GM19397 (cell line): ENCODE data around the gene EIF2S1.
"Not testable (repeated sequence)": the region's sequence is repeated elsewhere in the genome, so short reads cannot be mapped to it uniquely, and the experiment has no call there.

Experiments
- ATAC-seq: cut with Tn5 transposase; IDR thresholded peaks from one replicate; pipeline ENCODE4 v1.9.1; 2021; ENCODE audit warnings: mild to moderate bottlenecking, moderate library complexity; ENCODE audit not compliant: unreplicated experiment

Gene EIF2S1

DNA sequence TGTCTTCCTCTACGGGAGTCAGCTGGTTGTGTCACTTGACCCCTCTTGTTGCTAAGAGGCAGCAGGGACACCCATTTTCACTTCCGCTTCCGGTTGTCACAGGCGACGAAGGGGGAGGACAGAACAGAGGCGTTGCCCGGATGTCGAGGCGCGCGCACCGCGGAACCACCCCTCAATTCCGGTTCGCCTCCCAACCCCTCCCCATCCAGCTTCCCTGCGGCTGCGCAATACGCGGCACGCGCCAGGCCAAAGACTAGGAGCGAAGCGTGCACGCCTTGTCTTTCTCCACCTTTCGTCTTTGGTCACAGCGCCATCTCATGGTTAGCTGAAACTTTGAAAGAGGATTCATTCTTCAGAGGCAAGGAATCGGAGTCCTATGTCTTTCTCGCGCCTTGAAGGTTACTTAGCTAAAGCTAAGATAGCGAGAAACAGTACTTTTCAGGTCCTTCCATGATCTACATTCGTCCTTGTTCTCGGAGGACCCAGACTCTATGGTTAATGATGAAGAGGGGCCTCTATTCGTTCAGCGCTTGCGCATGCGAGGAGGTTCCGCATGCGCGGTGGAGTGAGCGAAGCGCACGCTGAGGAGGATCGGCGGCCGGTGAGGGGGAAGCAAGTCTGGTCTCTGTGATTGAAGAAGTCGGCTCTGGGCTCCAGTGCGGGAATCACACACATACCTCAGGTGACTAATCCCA, at the start of gene EIF2S1, which contains the start of gene ATP6V1D:
Gene EIF2S1 (plus strand): TSS at position 554 of the 695 bp plus-strand sequence. CDS start 4,440 bp downstream, outside the sequence.
Gene ATP6V1D (minus strand): TSS at position 30 of the 695 bp plus-strand sequence. CDS start 106 bp downstream, outside the sequence.
- ATAC-seq, result peak; percentile 90

DNA sequence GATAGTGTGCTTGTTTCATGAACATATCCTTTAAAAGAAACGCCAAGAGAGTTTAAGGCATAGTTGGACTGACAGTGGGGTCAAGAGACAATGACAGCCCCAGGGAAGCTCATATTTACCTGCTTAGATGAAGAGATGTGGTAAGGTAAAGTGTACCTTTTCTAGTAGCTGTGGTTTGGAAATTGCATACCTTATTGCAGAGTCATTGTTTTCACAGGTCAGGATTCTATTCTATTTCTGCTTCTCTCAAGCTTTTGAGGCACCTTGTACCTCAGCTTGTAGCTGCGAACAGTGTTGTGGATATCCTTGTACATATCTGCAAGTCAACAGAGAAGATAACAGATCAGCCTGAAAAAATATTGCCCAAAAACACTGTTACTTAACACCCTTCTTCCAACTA, 48.3 kb upstream of the EIF2S1 start:
- ATAC-seq, result no peak

DNA sequence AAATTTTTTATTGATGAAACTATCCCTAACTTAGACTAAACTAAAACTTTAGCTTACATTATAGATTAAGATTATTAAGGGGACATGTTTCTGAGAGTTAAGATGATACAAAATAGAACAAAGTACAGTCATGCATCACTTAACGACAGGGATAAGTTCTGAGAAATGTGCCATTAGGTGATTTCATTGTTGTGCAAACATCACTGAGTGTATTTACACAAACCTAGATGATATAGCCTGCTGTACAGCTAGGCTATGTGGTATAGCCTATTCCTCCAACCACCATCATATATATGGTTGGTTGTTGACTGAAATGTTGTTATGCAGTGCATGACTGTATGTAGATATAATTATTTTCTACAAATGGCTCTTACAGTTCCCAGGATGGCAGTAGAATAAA, 47.0 kb upstream of the EIF2S1 start:
- no peak for ATAC-seq

DNA sequence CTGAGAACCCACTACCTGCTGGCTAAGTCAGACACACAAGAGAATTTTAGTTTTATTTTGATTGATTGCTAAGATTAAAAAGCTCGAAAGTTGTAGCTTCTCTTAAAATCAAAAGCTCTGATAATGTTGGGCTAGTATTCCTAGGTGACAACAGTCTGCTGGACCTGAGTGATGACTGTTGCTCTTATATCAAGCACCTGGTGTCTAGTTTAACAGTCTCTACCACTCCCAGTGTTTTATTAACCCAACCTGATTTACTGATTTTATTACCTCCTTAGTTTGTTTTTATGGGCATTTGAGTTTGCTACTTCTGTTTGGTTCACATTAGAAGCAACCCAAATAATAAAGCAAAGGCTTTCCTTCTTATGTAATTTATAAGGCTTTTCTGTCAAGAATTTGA, 42.3 kb upstream of the EIF2S1 start:
- no peak for ATAC-seq

DNA sequence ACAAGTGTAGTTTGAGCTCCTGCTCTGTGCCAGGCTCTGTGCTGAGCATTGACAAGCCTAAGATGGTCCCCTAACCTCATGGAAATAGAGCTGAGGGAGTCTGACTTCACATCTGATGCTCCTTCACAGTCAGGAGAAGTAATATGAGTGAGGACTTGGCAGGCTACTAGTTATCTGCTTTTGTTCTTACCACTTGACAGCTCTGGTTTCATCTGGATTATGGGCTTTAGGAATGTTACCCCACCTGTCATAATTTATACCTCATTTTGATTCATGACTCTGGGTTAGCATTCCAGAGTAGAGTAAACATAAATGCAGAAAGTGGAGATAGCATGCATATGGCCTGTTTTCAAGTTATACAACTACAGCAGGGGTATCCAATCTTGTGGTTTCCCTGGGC, 41.0 kb upstream of the EIF2S1 start:
- no peak for ATAC-seq

DNA sequence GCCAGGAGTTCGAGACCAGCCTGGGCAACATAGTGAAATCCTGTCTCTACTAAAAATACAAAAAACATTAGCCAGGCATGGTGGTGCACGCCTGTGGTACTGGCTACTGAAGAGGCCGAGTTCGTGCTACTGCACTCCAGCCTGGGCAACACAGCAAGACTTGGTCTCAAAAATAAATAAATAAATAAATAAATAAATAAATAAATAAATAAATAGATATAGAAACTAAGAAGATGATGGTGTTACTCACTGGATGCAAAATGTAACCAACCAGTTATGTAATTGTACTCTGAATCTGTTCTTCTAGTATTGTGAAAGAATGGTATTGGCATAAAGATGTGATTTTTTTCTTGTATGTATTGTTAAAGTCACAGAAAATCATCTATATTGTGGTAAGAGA, 30.5 kb upstream of the EIF2S1 start:
- ATAC-seq, result not testable (repeated sequence)

DNA sequence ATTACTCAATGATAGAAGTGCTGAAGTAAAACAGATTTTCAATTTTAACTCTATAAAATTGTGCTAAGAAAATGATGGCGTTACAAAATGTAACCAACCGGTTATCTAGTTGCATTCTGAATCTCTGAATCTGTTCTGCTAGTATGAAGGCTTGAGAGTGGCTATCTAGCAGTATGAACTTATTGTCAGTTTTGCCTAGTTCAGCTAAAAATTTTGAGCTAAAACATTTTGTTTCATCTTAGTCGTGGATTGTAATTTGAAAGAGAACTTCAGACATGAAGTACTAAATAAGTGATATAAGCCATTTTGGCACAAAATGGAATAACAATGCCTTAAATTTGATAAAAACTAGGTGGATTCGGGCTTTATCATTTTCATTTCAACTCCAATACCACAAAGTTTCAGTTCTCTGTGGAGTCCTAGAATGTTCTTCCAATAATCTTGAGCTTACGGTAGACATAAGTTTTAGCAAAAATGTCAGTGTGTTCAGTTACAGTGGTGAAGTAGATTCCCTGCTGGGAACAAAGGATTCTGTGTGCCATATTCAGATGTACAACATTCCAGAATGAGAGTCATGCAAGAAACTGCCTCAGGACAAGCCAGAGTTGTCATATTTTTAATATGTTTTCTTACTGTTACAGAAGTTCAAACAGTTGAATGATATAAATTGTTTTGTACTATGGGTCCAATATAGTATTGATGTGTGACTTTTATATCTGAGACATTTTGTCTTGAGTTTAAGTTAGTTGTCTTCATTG, 28.6 kb upstream of the EIF2S1 start:
- no peak for ATAC-seq

DNA sequence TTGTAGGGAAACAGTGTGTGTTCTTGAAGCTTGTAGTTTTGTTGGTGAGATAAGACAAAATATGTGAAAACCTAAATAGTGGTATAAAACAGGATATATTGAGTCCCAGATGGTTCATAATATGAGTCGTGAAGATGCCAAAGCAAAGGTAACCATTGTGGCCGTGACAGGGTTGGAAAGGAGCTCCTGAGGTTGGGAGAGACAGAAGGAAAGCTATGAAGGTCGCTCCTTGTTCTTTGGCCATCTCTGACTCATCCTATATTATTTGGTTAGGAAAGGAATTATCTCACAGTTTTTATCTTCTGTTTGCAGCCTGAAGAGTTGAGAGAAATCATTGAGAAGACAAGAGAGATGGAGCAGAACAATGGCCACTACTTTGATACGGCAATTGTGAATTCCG, 27.7 kb upstream of the EIF2S1 start:
- no peak for ATAC-seq

DNA sequence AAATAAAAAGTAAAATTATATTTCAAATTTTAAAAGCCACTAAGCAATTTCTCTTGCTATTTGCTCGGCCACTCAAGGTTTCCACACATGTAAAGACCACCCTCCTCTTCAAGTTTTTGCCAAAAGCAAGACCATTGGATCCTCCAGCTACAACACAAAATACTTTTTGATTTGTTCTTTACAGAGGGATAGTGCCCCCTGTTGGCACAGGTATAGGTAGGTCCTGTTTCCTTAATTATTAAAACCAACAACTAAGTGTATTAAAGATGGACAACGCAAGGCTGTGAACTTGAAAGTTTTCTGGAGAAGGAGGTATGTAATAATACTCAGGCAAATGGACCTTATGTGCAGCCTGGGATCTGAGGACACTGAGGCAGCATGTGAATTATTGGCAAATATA, 24.3 kb upstream of the EIF2S1 start:
- ATAC-seq, result no peak

DNA sequence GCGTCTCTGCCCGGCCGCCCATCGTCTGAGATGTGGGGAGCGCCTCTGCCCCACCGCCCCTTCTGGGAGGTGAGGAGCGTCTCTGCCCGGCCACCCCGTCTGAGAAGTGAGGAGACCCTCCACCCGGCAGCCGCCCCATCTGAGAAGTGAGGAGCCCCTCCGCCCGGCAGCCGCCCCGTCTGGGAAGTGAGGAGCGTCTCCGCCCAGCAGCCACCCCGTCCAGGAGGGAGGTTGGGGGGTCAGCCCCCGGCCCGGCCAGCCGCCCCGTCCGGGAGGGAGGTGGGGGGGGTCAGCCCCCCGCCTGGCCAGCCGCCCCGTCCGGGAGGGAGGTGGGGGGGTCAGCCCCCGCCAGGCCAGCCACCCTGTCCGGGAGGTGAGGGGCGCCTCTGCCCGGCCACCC, 18.9 kb upstream of the EIF2S1 start:
- not testable (repeated sequence) for ATAC-seq

DNA sequence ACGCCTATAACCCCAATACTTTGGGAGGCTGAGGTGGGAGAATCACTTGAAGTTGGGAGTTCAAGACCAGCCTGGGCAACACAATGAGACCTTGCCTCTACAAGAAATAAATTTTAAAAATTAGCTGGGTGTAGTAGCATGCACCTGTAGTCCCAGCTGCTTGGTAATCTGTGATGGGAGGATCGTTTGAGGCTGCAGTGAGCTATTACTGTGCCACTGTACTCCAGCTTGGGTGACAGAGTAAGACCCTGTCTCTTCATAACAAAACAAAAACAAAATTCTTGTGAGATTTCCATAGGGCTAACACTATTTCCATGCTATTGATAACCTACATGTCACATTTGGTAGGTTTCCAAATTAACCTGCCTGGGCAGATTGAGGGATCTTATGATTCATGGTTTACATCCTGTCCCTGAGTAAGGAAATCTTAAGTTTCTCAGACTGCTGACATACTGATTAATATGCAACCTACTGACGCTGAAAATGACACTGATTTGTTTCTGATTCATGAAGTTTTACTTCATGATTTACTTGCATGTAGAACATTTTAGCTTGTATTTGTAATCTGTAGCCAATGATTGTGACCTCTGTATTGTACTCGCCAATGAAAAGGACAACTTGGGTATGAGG, 16.4 kb upstream of the EIF2S1 start:
- no peak for ATAC-seq

DNA sequence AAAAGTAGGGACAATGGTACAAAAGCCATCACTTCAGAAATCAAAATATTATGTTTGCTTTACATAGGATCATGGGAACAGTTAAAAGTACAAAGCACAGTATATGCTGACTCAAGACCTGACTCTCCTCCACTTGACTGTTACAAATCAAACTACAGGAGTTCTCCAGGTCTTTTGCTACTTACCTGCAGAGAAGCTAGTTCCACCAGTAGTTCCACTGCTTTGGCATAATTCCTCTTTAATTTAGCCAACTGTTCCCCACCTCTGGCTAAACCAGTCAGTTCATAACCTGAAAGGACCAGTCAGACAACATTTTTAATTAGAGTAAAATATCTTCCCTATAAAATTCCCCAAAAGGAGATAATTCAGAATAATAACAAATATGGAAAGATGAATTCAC, 14.5 kb upstream of the EIF2S1 start:
- no peak for ATAC-seq

DNA sequence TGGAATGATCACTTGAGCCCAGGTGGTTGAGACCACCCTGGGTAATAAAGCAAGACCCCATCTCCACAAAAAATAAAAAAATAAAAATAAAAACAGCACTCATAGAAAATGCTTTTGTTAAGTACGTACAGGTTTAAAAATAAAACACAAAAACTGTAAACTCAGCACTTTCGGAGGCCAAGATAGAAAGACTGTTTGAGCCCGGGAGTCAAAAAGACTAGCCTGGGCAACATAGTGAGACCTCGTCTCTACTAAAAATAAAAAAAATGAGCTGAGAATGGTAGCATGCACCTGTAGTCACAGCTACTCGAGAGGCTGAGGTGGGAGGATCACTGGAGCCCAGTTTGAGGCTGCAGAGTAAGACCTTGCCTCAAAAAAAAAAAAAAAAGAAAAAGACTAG, 8.1 kb upstream of the EIF2S1 start:
- no peak for ATAC-seq

DNA sequence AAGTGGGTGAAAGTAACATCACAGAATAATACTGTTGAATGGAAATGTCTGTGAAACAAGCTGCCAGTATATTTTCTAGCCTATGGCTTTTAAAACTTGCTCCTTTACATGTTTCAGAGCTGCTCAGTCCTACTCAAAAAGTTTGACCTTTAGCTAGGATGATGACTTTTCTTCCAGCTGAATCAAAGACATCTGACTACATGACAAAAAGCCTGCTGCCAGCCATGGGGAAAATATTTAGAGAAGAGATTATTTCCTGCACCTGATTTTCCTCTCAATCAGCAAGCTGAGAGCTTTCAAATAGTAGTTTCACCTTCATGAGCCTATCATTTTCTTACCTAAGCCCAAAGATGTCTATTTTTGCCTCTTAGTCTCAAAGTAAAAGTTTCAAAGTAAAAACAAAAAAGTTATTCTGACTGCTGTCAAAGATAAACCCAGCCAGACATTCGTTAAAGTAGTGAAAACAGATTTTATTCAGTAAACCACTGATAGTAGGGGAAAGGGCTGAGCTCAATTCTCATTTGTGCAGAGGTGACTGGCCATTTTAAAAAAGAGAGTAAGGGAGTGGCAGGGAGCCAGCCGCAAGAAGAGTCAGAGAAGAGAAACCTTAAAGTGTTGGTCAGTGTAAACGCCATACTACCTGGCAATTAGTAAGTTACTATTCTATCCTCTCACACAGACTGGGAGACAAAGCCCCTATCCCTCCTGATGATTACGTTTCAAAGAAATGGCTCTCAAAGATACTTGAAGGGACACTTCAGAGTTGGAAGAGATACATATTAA, 2.8 kb upstream of the EIF2S1 start:
- ATAC-seq, result no peak

DNA sequence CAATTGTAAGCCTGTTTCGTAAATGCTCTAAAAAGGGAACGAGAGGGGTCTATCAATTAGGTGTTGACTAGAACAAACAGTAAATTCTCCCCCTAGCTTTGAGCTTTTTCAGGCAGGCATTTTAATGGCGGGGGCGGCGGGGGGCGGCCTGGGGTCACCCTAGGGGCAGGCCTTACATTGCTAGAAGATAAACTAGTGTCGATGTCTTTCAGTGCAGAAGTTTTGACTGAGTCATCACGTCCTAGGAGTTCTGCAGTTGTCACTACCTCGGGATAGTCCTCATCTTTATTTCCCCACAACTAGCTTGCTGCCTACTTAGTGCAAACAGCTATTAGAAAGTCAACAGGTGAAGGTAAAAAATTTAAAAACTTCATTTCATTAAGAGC, 2.2 kb upstream of the EIF2S1 start:
- no peak for ATAC-seq

DNA sequence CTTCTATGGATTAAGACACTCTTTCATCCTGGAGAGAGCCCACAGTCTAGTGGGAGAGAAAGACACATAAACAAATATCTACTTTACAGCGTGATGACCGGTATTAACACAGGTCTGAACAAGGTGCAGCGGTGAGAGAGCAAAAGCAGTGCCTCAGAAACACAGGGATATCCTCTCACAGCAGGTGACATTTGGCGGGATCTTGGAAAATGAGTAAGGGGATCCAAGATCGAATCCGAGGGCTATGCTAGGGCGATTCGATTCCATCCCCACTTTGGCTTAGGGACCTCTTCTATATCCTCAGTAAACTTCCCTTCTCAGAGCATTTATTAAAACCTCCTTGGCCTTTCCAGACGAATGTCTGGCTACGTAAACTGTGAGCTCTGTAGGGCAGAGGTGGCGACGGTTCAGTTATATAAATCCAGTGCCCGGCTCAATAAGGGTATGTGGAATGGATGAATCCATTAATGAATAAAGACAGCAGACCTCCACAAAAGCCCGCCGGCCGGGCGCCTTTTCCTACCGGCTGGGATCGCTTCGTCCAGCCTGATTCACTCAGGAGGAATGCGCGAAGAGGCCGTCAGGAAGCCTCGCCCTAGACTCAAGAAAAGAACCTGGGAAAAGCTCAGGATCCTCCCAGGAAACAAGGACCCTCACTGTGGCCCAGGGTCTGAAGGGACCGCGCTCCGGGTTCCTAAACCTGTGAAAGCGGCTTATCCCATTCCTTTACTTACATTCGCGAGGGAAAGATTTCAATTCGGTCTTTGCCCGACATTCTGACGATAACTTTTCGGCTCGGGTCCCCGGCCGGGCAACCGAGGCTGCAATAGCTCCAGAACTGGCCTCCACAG, 979 bp upstream of the EIF2S1 start:
- no peak for ATAC-seq

DNA sequence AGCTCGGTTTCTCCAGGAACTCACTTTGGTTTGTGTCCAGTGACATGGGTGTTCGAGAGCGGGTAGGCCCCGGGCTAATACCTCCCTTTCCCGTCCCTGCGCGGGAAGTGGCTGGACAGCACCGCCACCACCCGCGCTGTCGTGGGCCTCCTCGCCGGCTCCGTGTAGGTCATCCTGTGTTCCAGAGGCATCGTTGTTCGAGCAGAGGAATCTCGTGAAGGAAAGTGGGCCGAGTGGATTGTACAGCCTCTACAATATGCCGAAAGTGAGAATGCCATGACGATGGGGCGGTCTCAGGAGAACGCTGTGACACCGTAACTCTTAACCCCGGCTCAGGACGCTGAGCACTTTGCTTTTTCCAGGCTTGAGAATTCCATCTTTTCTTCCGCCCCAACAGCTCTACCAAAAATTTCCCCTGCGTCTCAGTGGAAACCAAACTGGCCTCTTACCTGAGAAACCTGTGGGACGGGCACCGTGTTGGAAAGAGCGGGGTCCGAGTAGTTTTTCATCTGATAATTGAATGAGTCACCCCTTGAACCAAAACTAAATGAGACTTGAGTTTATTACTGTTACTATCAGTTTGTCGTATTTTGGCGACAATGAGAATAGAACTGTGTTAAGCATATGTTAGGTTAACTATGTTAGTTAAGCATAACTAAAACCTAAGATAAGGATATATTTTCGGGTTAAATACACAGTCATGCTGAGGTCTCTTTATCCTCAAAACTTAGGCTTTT, 510 bp downstream of the EIF2S1 start:
- peak; percentile 30 for ATAC-seq

DNA sequence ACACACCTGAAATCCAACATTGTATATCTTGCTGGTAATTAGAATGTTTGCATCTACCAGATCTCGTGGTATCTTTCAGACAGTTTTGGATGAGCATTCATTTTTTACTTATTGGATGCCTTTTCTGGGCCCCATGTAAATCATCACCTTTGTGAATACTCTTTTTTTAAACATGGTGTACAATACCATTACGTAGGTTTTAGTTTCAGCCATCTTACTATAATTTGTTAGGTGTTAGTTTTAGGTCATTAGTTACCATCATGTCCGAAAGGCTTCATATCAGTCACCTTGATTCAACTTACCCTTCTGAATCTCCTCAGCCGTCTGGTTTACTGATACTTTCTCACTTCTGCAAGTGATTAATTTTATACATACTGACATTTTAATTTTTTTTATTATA, 5.3 kb downstream of the EIF2S1 start:
- no peak for ATAC-seq

DNA sequence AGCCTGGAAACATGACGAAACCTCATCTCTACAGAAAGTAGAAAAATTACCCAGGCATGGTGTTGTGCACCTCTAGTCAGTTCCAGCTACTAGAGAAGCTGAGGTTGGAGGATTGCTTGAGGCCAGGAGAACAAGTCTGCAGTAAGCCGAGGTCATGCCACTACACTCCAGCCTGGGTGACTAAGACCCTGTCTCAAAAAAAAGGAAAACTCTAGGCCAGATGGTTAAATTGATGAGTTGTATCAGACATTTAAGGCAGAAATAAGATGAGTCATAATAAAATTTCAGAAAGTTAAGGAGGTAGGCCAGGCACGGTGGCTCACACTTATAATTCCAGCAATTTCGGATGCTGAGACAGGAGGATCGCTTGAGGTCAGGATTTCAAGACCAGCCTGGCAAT, 10.7 kb downstream of the EIF2S1 start:
- ATAC-seq, result no peak
